GM10847 (cell line): ENCODE measurements around the gene GUCA2A.

Experiments
- POLR2A ChIP-seq: IDR thresholded peaks from 2 replicates; pipeline ENCODE4 v1.6.1; 2011; ENCODE audit not compliant: insufficient read length; ENCODE audit errors: extremely low read depth

Gene GUCA2A

GRCh38 chr1:42183210-42183956 lies 18.8 kb upstream of the GUCA2A start:
- no peak for TF ChIP-seq POLR2A

DNA sequence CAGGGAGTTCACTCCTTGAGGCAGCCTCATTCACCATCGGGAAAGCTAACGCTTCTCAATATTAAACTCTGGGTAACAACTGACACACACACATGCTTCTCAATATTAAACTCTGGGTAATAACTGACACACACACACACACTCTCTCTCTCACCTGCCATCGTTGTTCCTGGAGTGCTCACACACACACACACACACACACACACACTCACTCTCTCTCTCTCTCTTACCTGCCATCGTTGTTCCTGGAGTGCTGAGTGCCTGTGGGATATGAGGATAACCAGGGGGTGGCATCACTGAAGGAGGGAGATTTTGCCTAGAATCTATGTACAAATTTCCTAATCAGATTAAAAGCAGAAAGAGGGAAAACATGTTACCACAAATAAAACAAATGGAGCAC lies 17.1 kb upstream of the GUCA2A start:
- no peak for TF ChIP-seq POLR2A

- TF ChIP-seq POLR2A, result no peak
Observed at GRCh38 chr1:42179900-42180329, 15.4 kb upstream of the GUCA2A start.

DNA sequence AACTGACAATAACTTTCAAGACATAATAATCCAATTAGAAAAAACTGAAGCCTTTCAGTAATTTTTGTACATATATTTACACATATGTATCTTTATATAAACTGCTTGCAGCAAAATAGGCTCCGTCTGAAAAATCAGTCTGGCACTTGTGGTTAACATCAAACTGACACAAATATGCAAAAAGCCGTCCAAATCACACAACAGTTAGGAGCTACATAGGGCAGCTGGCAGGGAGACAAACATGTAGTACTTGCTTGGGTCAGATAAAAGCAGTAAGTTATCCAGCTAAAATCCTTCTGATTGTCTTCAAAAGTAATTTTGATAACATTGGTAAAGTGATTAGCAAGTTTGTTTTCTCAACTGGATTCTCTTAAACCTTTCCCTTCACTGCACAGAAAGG lies 14.7 kb upstream of the GUCA2A start:
- no peak for TF ChIP-seq POLR2A

DNA sequence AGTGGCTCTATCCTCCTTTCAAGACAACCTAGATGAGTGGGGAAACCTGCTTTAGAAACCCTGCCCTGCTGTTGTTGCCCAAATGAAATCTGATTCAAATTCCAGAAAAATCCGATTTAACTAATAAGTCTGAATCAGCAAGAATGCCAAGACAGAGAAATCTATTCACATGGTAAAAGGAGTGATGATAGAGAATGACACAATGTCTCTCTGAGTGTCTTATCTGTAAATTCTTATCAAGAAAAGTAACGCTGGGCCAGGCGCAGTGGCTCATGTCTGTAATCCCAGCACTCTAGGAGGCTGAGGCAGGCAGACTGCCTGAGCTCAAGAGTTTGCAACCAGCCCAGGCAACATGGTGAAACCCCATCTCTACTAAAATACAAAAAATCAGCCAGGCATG lies 13.7 kb upstream of the GUCA2A start:
- no peak for TF ChIP-seq POLR2A

DNA sequence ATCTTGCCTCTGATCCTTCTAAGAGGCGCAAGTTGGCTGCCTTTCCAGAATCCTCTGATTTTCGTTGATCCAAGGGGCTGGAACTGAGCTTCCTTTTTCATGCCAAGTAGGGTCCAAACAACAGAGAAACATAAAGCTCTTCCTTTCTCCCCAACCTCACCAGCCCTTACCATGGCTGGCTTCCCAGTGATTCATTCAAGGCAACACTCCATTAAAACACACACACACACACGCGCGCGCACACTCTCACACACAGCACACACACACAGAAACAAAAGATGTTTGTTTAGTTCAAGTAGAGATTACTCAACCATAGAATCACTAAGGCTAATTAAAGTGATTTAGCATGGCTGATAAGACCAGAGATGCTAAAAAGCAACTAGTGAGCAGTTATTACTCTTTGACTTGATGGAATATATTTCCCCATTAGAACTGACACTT lies 13.0 kb upstream of the GUCA2A start:
- no peak for TF ChIP-seq POLR2A

DNA sequence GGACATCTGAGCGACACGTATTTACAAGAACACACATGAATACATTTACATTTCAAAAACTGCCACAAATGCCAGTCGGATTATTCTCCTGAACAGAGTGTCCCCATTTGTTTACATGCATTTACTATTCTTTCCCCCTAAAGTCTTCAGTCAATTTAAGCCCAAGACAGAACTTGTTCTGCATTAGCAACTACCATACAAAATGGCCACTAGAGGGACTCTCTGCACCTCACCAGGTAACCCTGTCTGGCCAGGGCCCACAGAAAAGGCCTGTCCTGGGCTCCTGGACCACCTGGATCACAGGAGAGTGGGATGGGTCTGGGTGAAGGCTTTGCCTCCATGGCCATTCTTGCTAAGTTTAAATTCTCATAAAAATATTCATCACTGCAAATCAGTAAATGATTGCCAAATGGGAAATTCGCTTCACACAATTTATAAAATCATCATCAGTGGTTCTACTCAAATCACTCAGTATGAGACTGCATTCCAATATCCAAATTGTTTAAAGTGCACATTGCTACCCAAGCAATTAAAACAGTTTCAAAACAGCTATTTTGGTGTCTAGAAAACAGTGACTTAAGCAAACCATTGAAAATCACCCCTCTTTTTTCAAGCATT lies 12.5 kb upstream of the GUCA2A start:
- no peak for TF ChIP-seq POLR2A

GRCh38 chr1:42175314-42176054 lies 10.9 kb upstream of the GUCA2A start:
- TF ChIP-seq POLR2A, result no peak

- no peak for TF ChIP-seq POLR2A
Observed at GRCh38 chr1:42173961-42174735, 9.6 kb upstream of the GUCA2A start.

GRCh38 chr1:42173155-42173933 lies 8.8 kb upstream of the GUCA2A start:
- TF ChIP-seq POLR2A, result no peak

- TF ChIP-seq POLR2A, result no peak
Observed at GRCh38 chr1:42172381-42173133, 8.0 kb upstream of the GUCA2A start.

DNA sequence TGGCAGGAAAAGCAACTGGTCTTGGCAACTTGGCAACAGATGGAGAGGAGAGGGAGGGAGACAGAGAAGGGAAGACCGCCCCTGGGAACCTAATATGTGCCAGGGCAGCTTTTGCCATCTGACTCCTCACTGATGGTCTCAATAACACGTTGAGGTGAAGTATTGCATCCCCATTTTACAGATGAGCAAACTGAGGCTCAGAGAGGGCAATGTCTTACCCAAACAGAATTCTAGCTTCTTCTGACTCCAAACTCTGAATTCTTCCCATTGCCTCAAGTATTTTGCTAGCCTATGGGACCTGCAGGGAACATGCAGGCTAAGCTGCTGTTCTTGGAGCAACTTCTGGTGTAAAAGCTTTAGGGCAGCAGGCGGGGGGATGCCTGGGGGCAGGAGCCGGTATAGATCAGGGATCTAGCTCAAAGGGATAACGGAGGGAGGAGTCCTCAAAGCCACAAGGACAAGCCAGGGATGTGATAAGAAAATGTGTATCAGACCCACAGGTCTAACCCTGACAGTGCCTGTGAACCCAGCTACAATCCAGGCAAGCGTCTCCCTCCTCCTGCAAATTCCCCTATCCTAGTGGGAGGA lies 7.2 kb upstream of the GUCA2A start:
- no peak for TF ChIP-seq POLR2A

GRCh38 chr1:42170779-42171621 lies 6.5 kb upstream of the GUCA2A start:
- no peak for TF ChIP-seq POLR2A
